HepG2 (cell line): ENCODE measurements around the gene SOSTDC1. TPM values are rescaled to one million over a fixed set of nuclear protein-coding genes. Genes with fewer than 3 reads are reported as not detected.
A peak's percentile ranks its signal among the peaks of the same experiment; 100 is the strongest.

ENCODE experiments used
- AHDC1 ChIP-seq: sonication (generic); formaldehyde crosslinking; IDR thresholded peaks from 2 replicates; pipeline ENCODE4 v1.5.1; 2020; ENCODE audit warnings: mild to moderate bottlenecking, missing genetic modification reagents, borderline replicate concordance
- ARID3A ChIP-seq: IDR thresholded peaks from 2 replicates; pipeline ENCODE4 v1.6.1; 2012; ENCODE audit warnings: low read depth, low read length, improper control_type of control experiment
- EP300 ChIP-seq, 3 experiments: sonication (generic) in 1 of 3; formaldehyde crosslinking in 1 of 3; IDR thresholded peaks; 2 replicates each; pipeline versions ENCODE4 v1.5.1 to v1.6.1; 2011 to 2020; ENCODE audit warnings: low read depth in 2 of 3, low read length in 2 of 3, borderline replicate concordance in 1 of 3, improper control_type of control experiment in 1 of 3, mild to moderate bottlenecking in 1 of 3, missing genetic modification reagents in 1 of 3, moderate library complexity in 1 of 3
- FOXA3 ChIP-seq: IDR thresholded peaks from 2 replicates; pipeline ENCODE4 v1.6.1; 2016; ENCODE audit warnings: missing genetic modification reagents, missing compliant biosample characterization
- SIX1 ChIP-seq: sonication (generic); formaldehyde crosslinking; IDR thresholded peaks from 2 replicates; pipeline ENCODE4 v1.4.0; 2020; ENCODE audit warnings: missing genetic modification reagents, borderline replicate concordance
- SMC3 ChIP-seq: IDR thresholded peaks from 2 replicates; pipeline ENCODE4 v1.6.1; 2011; ENCODE audit warnings: low read length, improper control_type of control experiment
- SOX6 ChIP-seq, 2 experiments: fragments of 450-650 bp in 1 of 2; sonication (generic) in 1 of 2; formaldehyde crosslinking in 1 of 2; IDR thresholded peaks; 2 replicates each; pipeline versions ENCODE4 v1.4.0 to v1.6.1; 2017 to 2020; ENCODE audit warnings: antibody characterized with exemption in 1 of 2, mild to moderate bottlenecking in 1 of 2, missing genetic modification reagents in 1 of 2
- SPEN ChIP-seq: sonication (generic); formaldehyde crosslinking; IDR thresholded peaks from 2 replicates; pipeline ENCODE4 v1.5.1; 2020; ENCODE audit warnings: low read depth, mild to moderate bottlenecking, missing genetic modification reagents
- ZBED4 ChIP-seq: sonication (generic); formaldehyde crosslinking; IDR thresholded peaks from 2 replicates; pipeline ENCODE4 v1.4.0; 2020; ENCODE audit warnings: missing genetic modification reagents, borderline replicate concordance
- ZSCAN25 ChIP-seq: sonication (generic); formaldehyde crosslinking; IDR thresholded peaks from 2 replicates; pipeline ENCODE4 v1.8.0; 2022; ENCODE audit warnings: mild to moderate bottlenecking, missing genetic modification reagents
- polyA plus RNA-seq, 8 experiments: library from polyadenylated mRNA; depleted of rRNA in 3 of 8; stranded (reverse) in 7 of 8; unstranded in 1 of 8; fragments of >200 nt; fragmentation: Illumina TruSeq in 4 of 8; extraction: Trizol in 4 of 8; gene quantifications; 2 replicates each; pipeline versions ENCODE4 v1.2.1 to v1.2.3, GENCODE V29; 2011 to 2016; ENCODE audit warnings: low read depth in 4 of 8, missing spikeins in 1 of 8, mixed read lengths in 1 of 8; ENCODE audit not compliant: insufficient read depth in 1 of 8
- total RNA-seq, 5 experiments: library from RNA; depleted of rRNA; stranded (reverse); fragments of >200 nt; fragmentation: Illumina TruSeq; extraction: Trizol; gene quantifications; 2 replicates each; pipeline ENCODE4 v1.2.3, GENCODE V29; 2016; ENCODE audit warnings: low read depth in 1 of 5

SOSTDC1 gene
- total and polyA plus RNA-seq, 2 of the 13 experiments (the other 11 are each of a cell fraction or from before 2014, with no cell fraction given) = not detected

GRCh38 chr7:16484453-16485158, 19.1 kb upstream of the SOSTDC1 start (continued):
- TF ChIP-seq SMC3 (no peak), ARID3A (0 out of 2 replicates have a peak, but pooled peaks have one; percentile 22), SPEN (CRISPR knock-in tag) (no peak), EP300 (IDR thresholded peaks at IDR 0.05; ENCODE audit: low read depth in 2 of 2, low read length in 2 of 2) (peak in 1 of 2 experiments; percentile 62; a peak in 1 of 4 replicates), EP300 (CRISPR knock-in tag; IDR thresholded peaks at IDR 0.05; ENCODE audit: borderline replicate concordance) (no peak), SIX1 (CRISPR knock-in tag) (peak; percentile 97), SOX6 (IDR thresholded peaks at IDR 0.05) (no peak), SOX6 (CRISPR knock-in tag; IDR thresholded peaks at IDR 0.05) (peak; percentile 50; the same call in 1 of the 2 replicates), FOXA3 (CRISPR knock-in tag) (peak; percentile 46; the same call in 1 of the 2 replicates), ZSCAN25 (CRISPR knock-in tag) (no peak), AHDC1 (CRISPR knock-in tag) (no peak), ZBED4 (CRISPR knock-in tag) (no peak)
- TF ChIP-seq, all 625 proteins: peak for 17
